ENCODE data around the gene CACNG4.
A peak's percentile ranks its signal among the peaks of the same experiment; 100 is the strongest.

CACNG4 gene

GRCh38 chr17:66975188-66975587, 10.7 kb downstream of the CACNG4 start:
- TF ChIP-seq CTCF (IDR thresholded peaks at IDR 0.05; ENCODE audit: borderline replicate concordance, extremely low read depth, low read length, poor library complexity, severe bottlenecking) (no peak), EZH2 (IDR thresholded peaks at IDR 0.05; ENCODE audit: borderline replicate concordance, low read depth, low read length, severe bottlenecking) (no peak)
- H3K9me3 ChIP-seq (ENCODE audit: insufficient read depth, low read length, severe bottlenecking), result no peaks in the 10 kb centered on the region

DNA sequence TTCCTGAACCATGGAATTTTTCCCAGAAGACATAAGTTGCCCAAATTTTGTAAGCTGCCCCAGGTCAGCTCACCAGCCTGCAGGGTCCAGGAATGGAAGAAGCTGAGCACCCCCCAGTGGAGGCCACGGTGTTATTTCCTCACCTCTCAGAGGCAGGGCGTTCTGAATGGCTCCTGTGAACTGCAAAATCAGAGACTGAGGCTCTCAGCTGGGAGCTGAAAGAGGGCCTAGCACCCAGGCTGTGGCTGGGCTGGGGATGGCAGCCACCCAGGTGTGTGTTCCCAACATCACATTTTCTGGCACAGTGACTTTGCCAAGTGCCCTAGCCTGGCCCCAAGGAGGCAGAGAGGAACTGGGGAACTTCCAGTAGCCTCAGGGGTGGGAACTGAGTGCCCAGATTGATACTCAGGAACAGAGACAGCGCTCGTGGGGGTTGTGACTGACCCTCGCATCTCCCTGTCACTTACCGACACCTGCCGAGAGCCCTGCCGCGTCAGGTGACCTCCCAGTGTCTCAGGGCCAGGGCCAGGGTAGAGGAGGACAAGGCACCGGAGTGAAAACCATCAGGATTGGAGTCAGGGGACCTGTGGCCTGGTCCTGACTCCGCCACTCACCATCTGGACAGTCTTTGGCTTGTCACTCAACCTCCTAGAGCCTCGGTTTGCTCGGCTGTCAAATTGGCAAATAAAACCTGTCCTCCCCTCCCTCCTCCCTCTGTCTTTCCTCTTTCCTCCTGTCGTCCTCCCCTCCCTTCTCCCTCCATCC, 11.3 kb downstream of the CACNG4 start:
- TF ChIP-seq EZH2 (IDR thresholded peaks at IDR 0.05; ENCODE audit: borderline replicate concordance, low read depth, low read length, severe bottlenecking) (no peak), CTCF (IDR thresholded peaks at IDR 0.05; ENCODE audit: borderline replicate concordance, extremely low read depth, low read length, poor library complexity, severe bottlenecking) (peak; percentile 41)
- DNase-seq, result peak; percentile 17

More at GRCh38 chr17:66975188-66975587, 10.7 kb downstream of the CACNG4 start:
- H3K27me3 ChIP-seq (ENCODE audit: insufficient read depth, low read length, poor library complexity), result peaks cover 14% of the 10 kb centered on the region
- no peak overlapping the region for H3K4me2 ChIP-seq (ENCODE audit: insufficient read depth, low read length)
- no peak overlapping the region for H3K4me3 ChIP-seq (ENCODE audit: low read depth in 1 of 2, low read length in 2 of 2)
- DNase-seq (no peak), ATAC-seq (ENCODE audit: insufficient read depth, low read depth) (no peak)
- no peak overlapping the region for H2AFZ ChIP-seq (ENCODE audit: low read depth, low read length)
- H3K4me1 ChIP-seq (ENCODE audit: insufficient read depth, low read length), result no peaks in the 10 kb centered on the region
- no peak overlapping the region for H3K27ac ChIP-seq (ENCODE audit: low read length)
- H3K9ac ChIP-seq (ENCODE audit: low read depth, low read length), result no peak overlapping the region
- no peaks in the 10 kb centered on the region for H3K36me3 ChIP-seq (ENCODE audit: insufficient read depth, low read length)
- H4K20me1 ChIP-seq (ENCODE audit: insufficient read depth, low read length), result 0 out of 2 replicates have a peak, but pooled peaks cover 3% of the 10 kb centered on the region
- no peaks in the 10 kb centered on the region for H3K79me2 ChIP-seq (ENCODE audit: insufficient read depth, low read length)

GRCh38 chr17:66976379-66976663, 11.8 kb downstream of the CACNG4 start:
- Histone ChIP-seq H3K4me3 (ENCODE audit: low read depth in 1 of 2, low read length in 2 of 2) (no peak overlapping the region), H3K4me2 (ENCODE audit: insufficient read depth, low read length) (no peak overlapping the region), H3K4me1 (ENCODE audit: insufficient read depth, low read length) (no peaks in the 10 kb centered on the region), H3K27me3 (ENCODE audit: insufficient read depth, low read length, poor library complexity) (peaks cover 14% of the 10 kb centered on the region), H3K79me2 (ENCODE audit: insufficient read depth, low read length) (no peaks in the 10 kb centered on the region), H2AFZ (ENCODE audit: low read depth, low read length) (no peak overlapping the region), H3K9ac (ENCODE audit: low read depth, low read length) (no peak overlapping the region), H3K9me3 (ENCODE audit: insufficient read depth, low read length, severe bottlenecking) (no peaks in the 10 kb centered on the region), H4K20me1 (ENCODE audit: insufficient read depth, low read length) (0 out of 2 replicates have a peak, but pooled peaks cover 3% of the 10 kb centered on the region), H3K36me3 (ENCODE audit: insufficient read depth, low read length) (no peaks in the 10 kb centered on the region), H3K27ac (ENCODE audit: low read length) (no peak overlapping the region)
- no peak for ATAC-seq (ENCODE audit: insufficient read depth, low read depth)
- TF ChIP-seq EZH2 (IDR thresholded peaks at IDR 0.05; ENCODE audit: borderline replicate concordance, low read depth, low read length, severe bottlenecking), result no peak
- no peak for TF ChIP-seq CTCF (IDR thresholded peaks at IDR 0.05; ENCODE audit: borderline replicate concordance, extremely low read depth, low read length, poor library complexity, severe bottlenecking)
- DNase-seq, result no peak

More for the DNA sequence above, 11.3 kb downstream of the CACNG4 start:
- H3K27ac ChIP-seq (ENCODE audit: low read length), result no peak overlapping the region
- no peak overlapping the region for H3K4me3 ChIP-seq (ENCODE audit: low read depth in 1 of 2, low read length in 2 of 2)
- H3K9ac ChIP-seq (ENCODE audit: low read depth, low read length), result no peak overlapping the region
- no peaks in the 10 kb centered on the region for H3K9me3 ChIP-seq (ENCODE audit: insufficient read depth, low read length, severe bottlenecking)
- no peaks in the 10 kb centered on the region for H3K36me3 ChIP-seq (ENCODE audit: insufficient read depth, low read length)
- no peak overlapping the region for H2AFZ ChIP-seq (ENCODE audit: low read depth, low read length)
- H3K27me3 ChIP-seq (ENCODE audit: insufficient read depth, low read length, poor library complexity), result peaks cover 14% of the 10 kb centered on the region
- H4K20me1 ChIP-seq (ENCODE audit: insufficient read depth, low read length), result 0 out of 2 replicates have a peak, but pooled peaks cover 3% of the 10 kb centered on the region
- H3K79me2 ChIP-seq (ENCODE audit: insufficient read depth, low read length), result no peaks in the 10 kb centered on the region
- no peaks in the 10 kb centered on the region for H3K4me1 ChIP-seq (ENCODE audit: insufficient read depth, low read length)
- H3K4me2 ChIP-seq (ENCODE audit: insufficient read depth, low read length), result no peak overlapping the region
- peak; percentile 59; the same call in 1 of the 3 replicates for ATAC-seq (ENCODE audit: insufficient read depth, low read depth)

Measured in DND-41 (cell line).